Measurements from ENCODE around the gene CLIP3.
"Not testable (repeated sequence)": the region's sequence is repeated elsewhere in the genome, so short reads cannot be mapped to it uniquely, and the experiment has no call there.

CLIP3 gene, protein sequence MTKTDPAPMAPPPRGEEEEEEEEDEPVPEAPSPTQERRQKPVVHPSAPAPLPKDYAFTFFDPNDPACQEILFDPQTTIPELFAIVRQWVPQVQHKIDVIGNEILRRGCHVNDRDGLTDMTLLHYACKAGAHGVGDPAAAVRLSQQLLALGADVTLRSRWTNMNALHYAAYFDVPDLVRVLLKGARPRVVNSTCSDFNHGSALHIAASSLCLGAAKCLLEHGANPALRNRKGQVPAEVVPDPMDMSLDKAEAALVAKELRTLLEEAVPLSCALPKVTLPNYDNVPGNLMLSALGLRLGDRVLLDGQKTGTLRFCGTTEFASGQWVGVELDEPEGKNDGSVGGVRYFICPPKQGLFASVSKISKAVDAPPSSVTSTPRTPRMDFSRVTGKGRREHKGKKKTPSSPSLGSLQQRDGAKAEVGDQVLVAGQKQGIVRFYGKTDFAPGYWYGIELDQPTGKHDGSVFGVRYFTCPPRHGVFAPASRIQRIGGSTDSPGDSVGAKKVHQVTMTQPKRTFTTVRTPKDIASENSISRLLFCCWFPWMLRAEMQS

DNA sequence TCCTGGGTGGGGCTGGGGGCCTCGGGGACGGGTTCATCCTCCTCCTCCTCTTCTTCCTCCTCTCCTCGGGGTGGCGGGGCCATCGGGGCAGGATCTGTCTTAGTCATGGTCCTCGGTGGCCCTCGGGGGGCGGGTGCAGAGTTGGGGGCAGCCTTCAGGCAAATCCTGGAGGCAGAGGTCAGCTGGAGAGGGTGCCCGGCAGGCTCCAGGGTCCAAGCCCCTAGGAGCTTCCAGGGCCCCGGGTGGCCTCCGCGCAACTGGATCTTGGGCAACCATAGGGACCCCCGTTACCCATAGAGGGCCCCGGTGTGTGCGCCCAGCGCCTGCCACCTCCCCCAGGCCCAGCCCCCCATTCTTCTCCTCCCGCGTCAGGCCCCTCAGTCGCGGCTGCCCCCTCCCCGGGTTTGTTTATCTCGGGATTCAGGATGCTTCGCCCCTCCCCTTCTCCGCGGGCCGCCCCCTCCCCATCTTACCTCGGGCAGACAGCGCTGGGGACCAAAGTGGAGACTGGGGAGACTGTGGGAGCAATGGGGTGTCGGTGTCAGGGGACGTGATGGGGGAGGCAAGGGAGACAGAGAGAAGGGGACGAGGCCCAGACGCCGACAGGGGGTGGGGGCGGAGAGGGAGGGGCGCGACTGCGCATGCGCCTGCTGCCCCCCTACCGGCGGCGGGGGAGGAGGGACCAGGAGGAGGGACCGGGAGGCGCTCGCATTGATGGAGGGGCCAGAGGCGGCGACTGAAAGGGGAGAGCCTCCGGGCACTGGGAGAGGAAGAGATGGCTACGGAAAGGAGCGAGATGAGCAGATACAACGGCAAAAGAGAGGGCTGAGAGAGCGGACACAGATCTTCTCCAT is at the start of gene CLIP3:
TSS of gene CLIP3 (minus strand) at position 623 of the 854 bp plus-strand sequence. CDS start at position 107, 516 bp downstream.
- no peak for DNase-seq (ENCODE audit: low spot score)
- no peak for FAIRE-seq

DNA sequence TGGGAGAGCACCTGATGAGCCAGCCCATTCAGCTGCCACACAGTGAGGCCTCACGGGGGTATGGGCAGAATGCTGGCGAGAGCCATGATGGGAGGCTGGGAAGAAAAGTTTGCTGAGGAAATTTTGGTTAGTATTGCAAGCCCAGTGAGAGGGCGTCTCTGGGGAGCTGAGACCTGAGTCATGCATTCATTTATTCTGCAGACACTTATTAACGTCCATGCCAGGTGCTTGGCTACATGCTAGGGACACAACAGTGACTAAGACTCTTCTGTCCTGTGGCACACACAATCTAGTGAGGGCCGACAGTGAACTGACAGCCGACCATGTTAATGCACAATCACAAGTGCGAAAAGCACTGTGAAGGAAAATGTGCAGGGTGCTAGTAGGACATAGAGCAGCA is 49.2 kb upstream of the CLIP3 start:
- no peak for DNase-seq (ENCODE audit: low spot score)
- no peak for FAIRE-seq

DNA sequence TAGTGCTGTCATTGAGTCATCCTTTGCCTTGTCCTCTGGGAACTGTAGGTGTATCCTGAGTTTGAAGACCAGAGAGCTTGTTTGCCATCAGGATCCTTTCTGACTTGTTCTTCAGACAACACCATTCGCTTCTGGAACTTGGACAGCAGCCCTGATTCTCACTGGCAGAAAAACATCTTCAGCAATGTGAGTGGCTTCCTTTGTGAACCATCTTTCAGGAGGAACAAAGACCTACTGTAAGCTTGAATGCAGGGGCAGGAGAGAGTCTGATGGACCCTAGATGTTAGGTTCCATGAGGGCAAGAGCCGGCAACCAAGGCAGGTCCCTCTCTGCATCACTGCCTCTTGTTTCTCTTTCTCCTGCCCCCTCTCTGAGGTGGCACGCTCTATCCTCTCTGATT is 48.7 kb upstream of the CLIP3 start:
- FAIRE-seq (no peak), DNase-seq (ENCODE audit: low spot score) (no peak)

GRCh38 chr19:36079389-36079945 is 46.8 kb upstream of the CLIP3 start:
- FAIRE-seq, result no peak

DNA sequence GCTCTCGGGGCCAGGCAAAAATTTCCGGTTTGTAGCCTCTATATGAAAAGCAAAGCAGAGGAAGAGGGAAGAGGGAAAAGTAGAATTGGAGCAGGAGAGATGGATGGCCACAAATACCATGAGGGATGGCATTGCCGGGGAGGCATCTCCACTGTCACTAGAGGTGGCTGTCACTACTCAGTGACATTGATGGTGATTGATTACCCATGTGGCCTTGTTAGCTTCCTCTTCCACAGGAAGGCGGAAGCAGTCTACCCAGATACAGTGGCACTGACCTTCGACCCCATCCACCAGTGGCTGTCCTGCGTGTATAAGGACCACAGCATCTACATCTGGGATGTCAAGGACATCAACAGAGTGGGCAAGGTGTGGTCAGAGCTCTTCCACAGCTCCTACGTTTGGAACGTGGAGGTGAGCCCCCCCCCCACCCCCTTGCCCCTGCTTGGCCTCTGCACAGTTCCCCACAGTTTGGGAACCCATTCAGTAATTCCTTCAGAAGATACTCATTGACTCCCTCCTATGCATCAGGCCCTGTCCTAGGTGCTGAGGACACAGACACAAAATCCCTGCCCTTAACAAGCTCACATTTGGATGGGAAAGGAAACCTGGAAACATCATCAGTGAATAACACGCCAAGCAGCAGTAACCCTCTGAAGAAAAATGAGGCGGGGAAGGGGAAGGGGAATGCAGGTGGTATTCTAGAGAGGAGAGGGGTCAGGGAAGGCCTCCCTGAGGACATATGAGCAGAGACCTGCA is 40.6 kb upstream of the CLIP3 start:
- DNase-seq (ENCODE audit: low spot score) (no peak), FAIRE-seq (no peak)

More at GRCh38 chr19:36079389-36079945, 46.8 kb upstream of the CLIP3 start:
- no peak for DNase-seq (ENCODE audit: low spot score)

DNA sequence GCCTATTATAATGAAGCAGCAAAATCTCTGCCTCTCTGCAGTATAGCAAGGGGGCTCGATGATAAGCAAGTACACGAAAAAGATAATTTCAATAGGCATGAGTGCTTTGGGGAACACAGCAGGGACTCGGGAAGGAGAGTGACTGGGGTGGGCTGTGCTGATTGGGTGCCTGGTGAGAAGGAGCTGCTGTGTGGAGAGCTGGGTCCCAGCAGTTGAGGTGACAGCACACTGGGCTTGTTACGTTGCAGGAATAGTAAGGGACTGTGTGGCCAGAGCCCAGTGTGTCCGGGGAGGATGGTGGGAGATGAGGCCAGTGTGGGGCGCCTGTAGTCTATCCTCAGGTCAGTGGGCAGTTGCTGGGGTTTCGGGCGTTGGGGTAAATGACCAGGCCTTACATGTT is 39.4 kb upstream of the CLIP3 start:
- FAIRE-seq, result no peak
- DNase-seq (ENCODE audit: low spot score), result no peak

GRCh38 chr19:36068810-36069499 is 36.3 kb upstream of the CLIP3 start:
- not testable (repeated sequence) for DNase-seq (ENCODE audit: low spot score); FAIRE-seq

- DNase-seq (ENCODE audit: low spot score) (no peak), FAIRE-seq (no peak)
Measured at GRCh38 chr19:36067681-36068080, 35.0 kb upstream of the CLIP3 start.

GRCh38 chr19:36064826-36065225 is 32.2 kb upstream of the CLIP3 start:
- FAIRE-seq, result no peak
- no peak for DNase-seq (ENCODE audit: low spot score)

GRCh38 chr19:36061367-36061766 is 28.7 kb upstream of the CLIP3 start:
- DNase-seq (ENCODE audit: low spot score) (no peak), FAIRE-seq (no peak)

GRCh38 chr19:36060430-36060829 is 27.8 kb upstream of the CLIP3 start:
- FAIRE-seq, result no peak
- DNase-seq (ENCODE audit: low spot score), result no peak

DNA sequence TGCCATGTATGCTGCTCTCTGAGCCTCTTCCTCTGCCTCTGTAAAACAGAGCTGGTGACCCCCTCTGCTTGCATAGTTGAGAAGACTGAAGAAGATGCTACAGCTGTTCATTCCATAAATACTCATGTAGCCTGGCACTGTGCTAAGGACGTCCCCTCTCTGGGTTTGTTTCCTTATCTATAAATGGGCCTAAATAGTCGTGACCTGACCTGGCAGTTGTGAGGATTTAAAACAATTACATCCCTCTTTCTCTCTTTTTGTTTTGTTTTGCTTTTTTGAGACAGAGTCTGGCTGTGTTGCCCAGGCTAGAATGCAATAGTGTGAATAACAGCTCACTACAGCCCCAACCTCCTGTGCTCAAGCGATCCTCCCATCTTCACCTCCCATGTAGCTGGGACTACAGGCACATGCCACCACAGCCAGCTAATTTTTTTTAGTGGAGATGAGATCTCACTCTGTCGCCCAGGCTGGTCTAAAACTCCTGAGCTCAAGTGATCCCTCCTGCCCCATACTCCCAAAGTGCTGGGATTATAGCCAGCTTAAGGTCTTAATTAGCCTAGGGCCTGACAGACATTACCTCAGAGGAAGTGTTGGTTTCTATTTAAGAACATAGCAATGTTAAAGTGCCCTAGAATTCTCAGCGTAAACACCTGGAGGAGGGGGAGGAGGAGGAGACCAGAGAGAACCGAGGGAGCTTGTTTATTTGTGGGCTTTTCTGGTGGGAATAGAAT is 26.7 kb upstream of the CLIP3 start:
- no peak for DNase-seq (ENCODE audit: low spot score)
- FAIRE-seq, result no peak

GRCh38 chr19:36058481-36059179 is 26.0 kb upstream of the CLIP3 start:
- FAIRE-seq (no peak), DNase-seq (ENCODE audit: low spot score) (no peak)

DNA sequence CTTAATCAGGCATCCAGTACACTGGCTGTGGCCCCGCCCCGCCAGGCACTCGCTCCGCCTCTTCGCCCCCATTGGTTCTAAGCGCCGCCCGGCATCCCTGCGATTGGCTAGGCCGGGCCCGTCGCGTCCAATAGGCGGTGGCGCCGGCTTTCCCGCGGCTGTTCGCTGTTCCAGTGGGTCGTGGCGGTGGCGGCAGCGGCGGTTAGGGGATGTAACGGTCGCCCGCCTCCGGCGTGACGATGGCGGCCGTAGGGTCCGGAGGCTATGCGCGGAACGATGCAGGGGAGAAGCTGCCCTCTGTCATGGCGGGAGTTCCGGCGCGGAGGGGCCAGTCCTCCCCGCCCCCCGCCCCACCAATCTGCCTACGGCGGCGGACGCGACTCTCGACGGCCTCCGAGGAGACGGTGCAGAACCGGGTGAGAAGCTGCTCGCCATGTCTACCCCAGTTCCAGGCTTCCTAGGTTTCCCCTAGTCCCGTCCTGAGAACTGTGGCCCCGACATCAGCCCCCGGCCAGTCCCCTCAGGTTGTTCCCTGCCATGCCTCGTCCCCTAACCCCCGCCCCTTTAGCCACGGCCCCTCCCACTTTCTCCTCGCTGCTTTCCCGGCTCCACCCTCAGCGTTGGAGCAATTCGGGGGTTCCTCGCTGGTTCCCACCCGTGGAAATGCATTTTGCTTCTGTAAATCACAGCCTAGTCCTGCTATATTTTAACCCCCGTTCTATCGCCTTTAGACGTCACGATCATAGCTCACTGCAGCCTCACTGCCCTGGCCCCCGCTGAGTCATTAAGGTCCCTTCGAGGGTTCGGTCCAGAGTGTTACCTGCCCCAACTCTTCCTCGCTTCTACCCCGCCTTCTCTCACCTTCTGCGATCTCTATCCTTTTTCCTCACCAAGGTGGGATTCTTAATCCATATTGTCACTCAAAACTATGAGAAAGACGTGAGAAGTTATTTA is 22.3 kb upstream of the CLIP3 start, which contains the start of gene WDR62:
TSS of gene WDR62 (plus strand) at position 165 of the 954 bp plus-strand sequence. CDS start at position 240, 75 bp downstream.
- FAIRE-seq, result peak; percentile 4
- peak; percentile 81 for DNase-seq (ENCODE audit: low spot score)

GRCh38 chr19:36054119-36054732 is 21.6 kb upstream of the CLIP3 start, which contains the start of gene THAP8:
Gene THAP8 (minus strand): TSS chr19:36054285. CDS start chr19:36054217, 68 bp downstream.
- FAIRE-seq (peak; percentile 50), DNase-seq (ENCODE audit: low spot score) (peak; percentile 93)

- DNase-seq (ENCODE audit: low spot score) (no peak), FAIRE-seq (no peak)
Measured at GRCh38 chr19:36051637-36052036, 19.0 kb upstream of the CLIP3 start.

DNA sequence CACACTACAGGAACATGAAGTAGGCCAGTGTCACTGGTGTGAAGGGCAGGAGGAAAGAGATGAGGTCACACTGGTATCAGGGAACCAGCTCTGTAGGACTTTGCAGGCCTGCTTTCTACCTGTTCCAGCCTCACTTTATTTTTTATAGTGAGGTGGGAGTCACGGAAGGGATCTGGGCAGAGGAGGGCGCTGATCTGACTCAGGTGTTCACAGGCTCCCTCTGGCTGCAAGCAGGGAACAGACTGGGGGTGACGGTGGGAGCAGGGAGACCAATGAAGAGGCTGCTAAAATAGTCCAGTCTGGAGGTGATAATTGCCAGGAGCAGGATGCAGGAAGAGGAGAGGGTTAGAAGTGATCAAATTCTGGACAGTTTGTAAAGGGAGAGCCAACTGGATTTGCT is 18.6 kb upstream of the CLIP3 start:
- FAIRE-seq (no peak), DNase-seq (ENCODE audit: low spot score) (no peak)

All from RCC 7860 (cell line).